Spleen (tissue), 7 donors: ENCODE results near the gene LYRM4.

Source experiments
- CTCF ChIP-seq, 11 experiments: fragments of 200-600 bp in 7 of 11; fragments of 450-650 bp in 4 of 11; sonication (generic) in 4 of 11; IDR thresholded peaks in 8 of 11; conservative IDR thresholded peaks in 3 of 11; 1 replicate in 7 of 11; 2 replicates in 4 of 11; pipeline versions ENCODE4 v1.4.0 to v1.8.0; 2016 to 2021; ENCODE audit warnings: antibody characterized with exemption in 11 of 11, inconsistent platforms in 4 of 11, mild to moderate bottlenecking in 1 of 11
- POLR2A ChIP-seq, 3 donors: fragments of 450-650 bp; IDR thresholded peaks; one replicate each; pipeline ENCODE4 v1.5.1; 2017; ENCODE audit warnings: antibody characterized with exemption in 3 of 3, mild to moderate bottlenecking in 1 of 3
- POLR2AphosphoS5 ChIP-seq, 3 donors: sonication (generic); formaldehyde crosslinking; IDR thresholded peaks; one replicate each; pipeline ENCODE4 v1.5.1; 2017; ENCODE audit warnings: antibody characterized with exemption in 3 of 3
- donor health status: DM: no; HTN: no; CAD: no; lungs with moderate emphysema.
- donor health status: DM: no; HTN: no; CAD: no.
- donor health status: DM: no; HTN: no; CAD: no.

DNA sequence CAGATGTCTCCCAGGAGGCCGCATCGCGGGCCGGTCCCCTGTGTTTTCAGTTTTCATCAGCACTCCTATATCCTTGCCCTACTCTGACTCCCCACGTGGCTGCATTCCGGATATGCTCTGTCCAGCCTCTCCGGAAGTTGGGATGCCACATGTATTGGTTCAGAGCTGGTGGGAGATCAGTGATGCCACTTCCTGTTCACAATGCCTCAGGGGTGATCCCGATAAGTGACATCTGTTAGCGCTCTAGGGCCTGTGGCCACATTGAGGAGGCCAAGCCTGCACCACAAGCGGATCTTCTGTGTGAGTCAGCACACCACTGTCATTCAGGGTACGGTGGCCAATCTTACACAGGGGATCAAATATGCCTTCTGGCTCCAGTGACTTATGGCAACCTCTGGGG is 117.8 kb downstream of the LYRM4 start:
- TF ChIP-seq CTCF (IDR thresholded peaks at IDR 0.05 in 8 of 11, conservative IDR thresholded peaks at IDR 0.05 in 3 of 11) (no peak), POLR2AphosphoS5 (IDR thresholded peaks at IDR 0.05) (no peak), POLR2A (IDR thresholded peaks at IDR 0.05) (no peak)
